Endothelial cell of umbilical vein (primary cell): Measurements from ENCODE around the gene KANSL1L. TPM values are rescaled to one million over a fixed set of nuclear protein-coding genes. Genes with fewer than 3 reads are reported as not detected.

ENCODE experiments used
- BruUV-seq: library from RNA; stranded (reverse); fragments of 400-500 nt; replicated peaks from 2 replicates; lab custom pipeline; 2021; lab: Mats Ljungman, UMichigan
- CTCF ChIA-PET: fragments of 300-600, 350-600 bp; sonication (Branson Sonifier 250); formaldehyde crosslinking; loops from one replicate; lab custom pipeline; 2021; ENCODE audit warnings: antibody characterized with exemption, inconsistent platforms; lab: Charles Lee
- POLR2A ChIA-PET: fragments of 300-600, 350-600 bp; sonication (Branson Sonifier 250); formaldehyde crosslinking; loops from one replicate; lab custom pipeline; 2021; ENCODE audit warnings: antibody characterized with exemption, inconsistent platforms; lab: Charles Lee
- DNase-seq: peaks from one replicate; pipeline ENCODE4 v3.0.0-alpha.2; 2011; ENCODE audit warnings: low read depth, low spot score
- FAIRE-seq: peaks from 2 replicates; lab custom pipeline; 2011; peaks lifted over from hg19 to GRCh38; lab: Jason Lieb, UNC
- H2AFZ ChIP-seq: 2 replicates; pipeline ENCODE4 v1.6.0; 2012; ENCODE audit warnings: low read depth, low read length, control low read depth, inconsistent platforms
- H3K27ac ChIP-seq: 2 replicates; pipeline ENCODE4 v1.5.1; 2011; ENCODE audit warnings: low read depth, mild to moderate bottlenecking, control low read depth, low read length, moderate library complexity; ENCODE audit not compliant: insufficient read depth
- H3K27me3 ChIP-seq, 2 experiments: 2 replicates each; pipeline versions ENCODE4 v1.6.0 to v1.6.1; 2011; ENCODE audit warnings: low read length in 2 of 2, mixed read lengths in 1 of 2; ENCODE audit not compliant: control insufficient read depth in 2 of 2, insufficient read depth in 2 of 2
- H3K36me3 ChIP-seq, 2 experiments: 2 replicates in 1 of 2; 3 replicates in 1 of 2; pipeline ENCODE4 v1.5.1; 2011; ENCODE audit warnings: low read length in 2 of 2, mild to moderate bottlenecking in 1 of 2, moderate library complexity in 1 of 2; ENCODE audit not compliant: control insufficient read depth in 2 of 2, insufficient read depth in 2 of 2; ENCODE audit errors: extremely low read depth in 1 of 2
- H3K4me1 ChIP-seq: 3 replicates; pipeline ENCODE4 v1.5.1; 2011; ENCODE audit warnings: mild to moderate bottlenecking, low read length; ENCODE audit not compliant: control insufficient read depth, insufficient read depth; ENCODE audit errors: extremely low read depth
- H3K4me2 ChIP-seq: 2 replicates; pipeline ENCODE4 v1.6.1; 2011; ENCODE audit warnings: low read length, control low read depth, mixed read lengths; ENCODE audit not compliant: insufficient read depth
- H3K4me3 ChIP-seq, 3 experiments: fragments of 200-600 bp in 1 of 3; sonication (generic), shearing (Covaris generic) in 1 of 3; replicated peaks in 1 of 3; 2 replicates each; pipeline ENCODE4 v1.5.1; 2011 to 2016; ENCODE audit warnings: control low read depth in 3 of 3, low read length in 3 of 3, mild to moderate bottlenecking in 2 of 3, inconsistent platforms in 1 of 3, low read depth in 1 of 3, moderate library complexity in 1 of 3; ENCODE audit not compliant: insufficient read depth in 1 of 3
- H3K79me2 ChIP-seq: 2 replicates; pipeline ENCODE4 v1.6.0; 2012; ENCODE audit warnings: low read length, inconsistent platforms; ENCODE audit not compliant: control insufficient read depth, insufficient read depth
- H3K9ac ChIP-seq: replicated peaks from 2 replicates; pipeline ENCODE3; 2011; ENCODE audit warnings: low read length, control low read depth; ENCODE audit not compliant: insufficient read depth; ENCODE audit errors: extremely low read depth
- H3K9me1 ChIP-seq: replicated peaks from 3 replicates; pipeline ENCODE4 v1.6.0; 2011; ENCODE audit warnings: mild to moderate bottlenecking, low read length; ENCODE audit not compliant: control insufficient read depth, insufficient read depth; ENCODE audit errors: extremely low read depth
- H3K9me3 ChIP-seq: replicated peaks from 2 replicates; pipeline ENCODE4 v1.5.1; 2012; ENCODE audit warnings: low read length, inconsistent platforms; ENCODE audit not compliant: control insufficient read depth, insufficient read depth
- H4K20me1 ChIP-seq: replicated peaks from 2 replicates; pipeline ENCODE3; 2011; ENCODE audit warnings: mild to moderate bottlenecking, low read length; ENCODE audit not compliant: control insufficient read depth, insufficient read depth; ENCODE audit errors: extremely low read depth
- EZH2 ChIP-seq: IDR thresholded peaks from 2 replicates; pipeline ENCODE4 v1.6.1; 2012; ENCODE audit warnings: borderline replicate concordance, low read depth, mild to moderate bottlenecking, moderate library complexity, low read length, inconsistent platforms; ENCODE audit not compliant: severe bottlenecking
- GATA2 ChIP-seq: IDR thresholded peaks from 2 replicates; pipeline ENCODE4 v1.7.0; 2011; ENCODE audit warnings: low read depth, mild to moderate bottlenecking, moderate library complexity, mixed read lengths, low read length; ENCODE audit not compliant: insufficient read length, insufficient read depth
- JUN ChIP-seq: IDR thresholded peaks from 2 replicates; pipeline ENCODE4 v1.6.1; 2011; ENCODE audit warnings: borderline replicate concordance, low read depth; ENCODE audit not compliant: insufficient read length, insufficient read depth
- dilution Hi-C: fragments of 300-500 bp; cut with MboI; formaldehyde crosslinking; loops from one replicate; pipeline ENCODE4 v1.15.0; 2019; ENCODE audit warnings: low sequenced_read_pairs; ENCODE audit not compliant: extremely low pct_ligation_motif_present
- intact Hi-C: fragments of 100-400 bp; cut with micrococcal nuclease; formaldehyde crosslinking; loops from one replicate; pipeline ENCODE4 v1.10.0; 2022
- polyA plus RNA-seq, 4 experiments: library from polyadenylated mRNA; depleted of rRNA in 3 of 4; stranded (reverse) in 3 of 4; unstranded in 1 of 4; fragments of >200 nt; gene quantifications; 2 replicates each; pipeline versions ENCODE4 v1.2.1 to v1.2.3, GENCODE V29; 2011 to 2012; ENCODE audit warnings: missing spikeins in 1 of 4
- total RNA-seq: library from RNA; stranded (reverse); gene quantifications from 2 replicates; pipeline ENCODE4 v1.2.3, GENCODE V29; 2021

KANSL1L gene
- total and polyA plus RNA-seq, 2 donors (not counting 3 experiments of a cell fraction or from before 2014, with no cell fraction given), result 4.3 to 14.0 TPM

- CTCF ChIA-PET, result interaction anchor here (1.4 to 1.7 kb wide), 2 partner anchors 17 to 191 kb away, joined by 4 to 6 read pairs; no protein-coding TSS in a partner anchor
- BruUV-seq, result no TSS peak
These were observed 163.3 kb downstream of the KANSL1L start for GRCh38 chr2:210007895-210008294.

GRCh38 chr2:210004881-210005280 lies 166.3 kb downstream of the KANSL1L start:
- no peaks in the 10 kb centered on the region for H3K27me3 ChIP-seq
- ChIA-PET POLR2A (no interaction called here), CTCF (interaction anchor here (1.0 to 1.3 kb wide), 2 partner anchors 10 to 194 kb away, joined by 3 to 4 read pairs; no protein-coding TSS in a partner anchor)
- no peak overlapping the region for H2AFZ ChIP-seq
- H3K36me3 ChIP-seq, result peaks cover 2 to 4% of the 10 kb centered on the region in 2 experiments
- H3K4me1 ChIP-seq, result peaks cover 16% of the 10 kb centered on the region
- no TSS peak for BruUV-seq
- H3K9me1 ChIP-seq, result no peaks in the 10 kb centered on the region
- H3K9me3 ChIP-seq, result no peaks in the 10 kb centered on the region
- FAIRE-seq (no peak), DNase-seq (no peak)
- no peak overlapping the region for H3K4me2 ChIP-seq
- TF ChIP-seq EZH2, result no peak
- dilution Hi-C loops (no loop called here), intact Hi-C loops (loop anchor here (10.0 kb wide), 1 partner anchor 470 kb away; the partner anchor contains the start of gene LANCL1)
- H3K4me3 ChIP-seq, result no peak overlapping the region
- H3K9ac ChIP-seq, result no peak overlapping the region
- peaks cover 74% of the 10 kb centered on the region for H3K79me2 ChIP-seq
- H3K27ac ChIP-seq, result no peak overlapping the region
- peaks cover 3% of the 10 kb centered on the region for H4K20me1 ChIP-seq

More at GRCh38 chr2:210007895-210008294, 163.3 kb downstream of the KANSL1L start:
- Histone ChIP-seq H3K27ac (no peak overlapping the region), H4K20me1 (peaks cover 3% of the 10 kb centered on the region), H3K4me1 (peaks cover 12% of the 10 kb centered on the region), H3K36me3 (peaks cover 2 to 4% of the 10 kb centered on the region in 2 experiments), H2AFZ (no peak overlapping the region), H3K9me3 (no peaks in the 10 kb centered on the region), H3K4me3 (no peak overlapping the region), H3K79me2 (peaks cover 98% of the 10 kb centered on the region), H3K9ac (no peak overlapping the region), H3K9me1 (no peaks in the 10 kb centered on the region), H3K4me2 (no peak overlapping the region), H3K27me3 (no peaks in the 10 kb centered on the region)
- TF ChIP-seq JUN, result peak; percentile 10
- no peak for TF ChIP-seq GATA2
- POLR2A ChIA-PET, result no interaction called here
- peak; percentile 19 for DNase-seq
- dilution Hi-C loops, result no loop called here
- no peak for FAIRE-seq
- intact Hi-C loops, result loop anchor here (10.0 kb wide), 1 partner anchor 467 kb away; the partner anchor contains the start of gene LANCL1
